ENCODE data around the gene FEM1C.

FEM1C gene

DNA sequence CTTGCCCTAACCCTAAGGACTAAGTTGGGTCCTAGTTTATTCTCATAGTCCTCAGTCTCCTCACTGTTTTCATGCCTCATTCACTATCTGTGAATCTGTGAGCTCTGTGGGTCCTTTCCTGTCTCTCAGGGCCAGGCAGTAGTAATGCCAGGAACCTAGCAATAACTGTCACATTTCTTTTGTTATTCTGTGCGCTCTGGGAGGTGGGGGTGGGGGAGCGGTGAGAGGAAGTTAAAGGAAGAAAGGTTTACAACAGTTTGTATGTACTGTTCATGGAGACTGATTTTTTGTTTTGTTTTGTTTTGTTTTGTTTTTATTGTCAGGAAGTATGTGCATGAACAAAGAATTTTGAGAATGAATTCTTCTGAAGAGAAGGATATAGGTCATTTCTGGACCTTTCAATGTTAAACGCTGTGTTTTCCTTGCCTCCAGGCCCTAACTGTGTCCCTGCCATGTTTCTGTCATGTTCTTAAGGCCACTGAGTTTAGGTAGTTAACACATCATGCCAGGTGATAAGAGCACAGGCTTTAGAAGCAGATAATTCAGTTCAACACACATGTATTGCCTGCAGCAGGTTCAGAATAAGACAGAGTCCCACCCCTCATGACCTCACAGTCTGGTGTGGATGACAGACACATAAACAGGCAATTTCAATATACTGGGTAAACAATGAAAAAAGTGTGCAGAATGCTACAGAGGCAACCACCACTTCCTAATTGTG, 13.3 kb upstream of the FEM1C start:
- H3K4me3 ChIP-seq (ENCODE audit: low read depth, low read length): no peak overlapping the region

DNA sequence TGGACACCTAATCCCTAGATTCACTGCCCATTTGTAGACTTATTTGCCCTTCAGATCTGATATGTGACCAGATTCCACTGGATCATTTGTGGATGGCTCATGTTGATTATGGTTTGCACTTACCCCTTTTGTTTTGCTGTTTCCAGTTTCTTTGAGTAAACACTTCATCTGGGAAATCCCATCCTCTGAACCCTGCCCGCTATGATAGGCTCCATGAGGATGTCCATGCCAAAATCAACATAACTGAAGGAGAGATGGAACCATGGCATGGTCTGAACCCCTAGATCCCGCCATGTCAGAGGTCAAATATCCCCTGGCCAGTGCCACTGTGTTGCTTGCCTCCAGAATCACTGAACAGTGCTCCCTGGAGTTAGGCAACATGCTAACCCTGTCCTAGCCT, 11.7 kb upstream of the FEM1C start:
- no peak overlapping the region for H3K4me3 ChIP-seq (ENCODE audit: low read depth, low read length)

DNA sequence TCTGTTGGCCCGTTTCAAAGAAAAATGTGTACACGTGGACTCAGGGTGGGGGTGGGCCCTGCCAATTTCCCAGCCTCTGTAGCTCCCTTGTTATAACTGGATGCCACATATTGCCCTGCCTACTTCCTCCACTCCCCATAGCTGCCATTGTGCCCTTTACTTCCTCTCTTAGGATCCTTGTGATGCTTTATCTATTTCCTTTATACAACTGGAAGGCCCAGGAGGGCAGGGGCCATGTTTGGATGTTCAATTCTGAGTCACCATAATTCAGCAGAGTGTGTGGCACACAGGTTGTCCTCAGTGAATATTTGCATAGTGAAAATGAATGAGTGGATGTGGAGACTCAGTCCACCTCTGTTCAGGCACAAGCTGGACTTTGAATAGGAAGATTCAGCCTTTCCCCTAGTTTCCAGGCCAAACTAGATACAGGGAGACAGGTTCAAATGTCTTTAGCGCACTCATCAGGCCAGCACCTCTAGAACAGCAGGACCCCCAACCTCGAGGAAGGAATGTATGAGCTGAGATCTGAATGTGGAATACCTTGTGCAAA, 10.6 kb upstream of the FEM1C start:
- H3K4me3 ChIP-seq (ENCODE audit: low read depth, low read length): no peak overlapping the region

DNA sequence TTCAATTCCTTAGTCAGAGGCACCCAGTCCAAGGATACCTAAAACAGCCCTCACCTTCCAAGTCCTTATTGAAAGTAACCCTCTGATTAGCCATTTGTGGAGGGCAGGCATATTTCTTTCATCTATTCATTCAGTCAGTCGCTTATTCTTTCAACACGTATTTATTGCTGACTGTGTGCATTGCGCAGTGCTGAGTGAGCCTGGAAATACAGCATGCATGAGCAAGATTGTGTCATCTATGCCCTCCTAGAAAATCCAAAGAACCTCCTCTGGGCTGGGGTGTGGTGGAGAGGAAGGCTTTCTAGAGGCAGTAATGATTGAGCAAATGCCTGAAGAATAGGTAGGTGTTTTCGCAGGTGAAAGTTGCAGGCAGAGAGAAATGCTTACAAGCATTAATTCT, 8.5 kb upstream of the FEM1C start:
- H3K4me3 ChIP-seq (ENCODE audit: low read depth, low read length): no peak overlapping the region

DNA sequence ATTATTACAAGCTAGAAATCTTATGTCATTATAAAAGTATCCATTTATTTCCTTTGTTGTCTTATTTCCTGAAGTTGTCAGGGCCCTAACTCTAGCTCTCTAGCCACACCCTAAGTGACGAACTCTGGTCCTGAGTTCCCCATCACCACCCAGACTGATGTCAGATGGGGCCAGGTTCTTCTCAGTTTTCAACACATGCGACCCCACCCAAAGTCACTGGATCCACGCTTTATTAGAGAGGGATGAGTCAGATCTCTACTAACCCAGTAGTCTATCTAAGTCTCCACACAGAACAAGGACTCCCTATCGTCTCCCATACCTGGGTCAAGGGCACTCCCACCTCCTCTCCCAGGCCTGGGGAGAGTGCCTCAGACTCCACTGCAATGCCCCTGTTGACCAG, 6.8 kb upstream of the FEM1C start:
- no peak overlapping the region for H3K4me3 ChIP-seq (ENCODE audit: low read depth, low read length)

DNA sequence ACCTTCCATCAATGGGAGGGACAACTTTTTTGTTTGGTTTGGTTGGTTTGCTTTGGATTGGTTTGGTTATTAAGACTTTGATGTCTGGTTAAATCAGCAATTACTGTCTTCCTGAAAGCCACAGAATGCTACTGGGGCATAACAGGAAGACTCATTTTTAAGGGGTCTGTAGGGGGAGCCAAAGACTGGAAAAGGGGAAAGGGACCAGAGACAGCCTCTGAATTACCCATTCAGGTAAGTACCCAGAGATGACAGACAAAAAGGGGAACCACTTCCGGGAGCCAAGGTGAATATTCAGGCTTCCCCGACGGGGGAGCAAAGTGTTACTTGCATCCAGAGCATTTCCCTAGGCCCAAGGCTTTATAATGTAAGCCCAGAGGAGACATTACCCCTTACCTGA, 4.6 kb upstream of the FEM1C start:
- no peak overlapping the region for H3K4me3 ChIP-seq (ENCODE audit: low read depth, low read length)

DNA sequence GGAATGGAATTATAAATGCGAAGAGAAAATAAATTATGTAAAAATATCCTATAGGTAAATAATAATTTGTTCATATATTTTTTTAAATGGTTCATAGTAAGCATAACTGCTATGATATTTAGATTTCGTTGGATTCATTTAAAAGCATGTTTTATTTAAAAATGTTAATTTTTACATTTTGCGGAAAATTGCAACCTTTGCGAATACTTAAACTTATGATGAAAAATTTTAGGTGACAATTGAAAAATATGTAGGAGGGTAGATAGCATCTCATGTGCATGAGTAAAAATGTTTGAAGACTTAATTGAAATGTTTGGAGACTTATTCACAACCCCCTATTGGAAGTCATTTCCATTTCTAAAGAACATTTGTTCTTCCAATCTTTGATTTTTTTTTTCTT, 4.1 kb upstream of the FEM1C start:
- no peak overlapping the region for H3K4me3 ChIP-seq (ENCODE audit: low read depth, low read length)

DNA sequence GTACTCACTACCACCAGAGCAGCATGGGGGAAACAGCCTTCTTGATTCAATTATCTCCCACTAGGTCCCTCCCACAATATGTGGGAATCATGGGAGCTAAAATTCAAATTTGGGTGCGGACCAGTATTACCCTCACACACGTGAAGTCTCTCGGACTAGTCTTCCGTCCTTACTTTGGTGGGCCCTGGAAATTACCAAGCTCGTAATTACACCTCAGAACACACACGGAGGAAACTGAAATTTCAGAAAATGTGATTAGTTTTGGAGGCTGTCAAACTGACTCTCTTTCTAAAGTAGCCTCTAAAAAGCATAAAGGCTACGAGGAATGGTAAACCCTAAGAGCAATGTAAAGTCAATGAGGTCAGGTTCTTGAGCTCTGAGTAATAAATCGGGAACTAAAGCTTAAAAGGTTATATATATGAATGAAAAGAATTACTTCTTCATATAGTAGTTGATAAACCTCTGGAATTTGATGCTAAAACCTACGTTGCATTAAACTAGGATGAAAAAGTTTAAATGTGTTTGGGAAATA, 842 bp upstream of the FEM1C start:
- H3K4me3 ChIP-seq (ENCODE audit: low read depth, low read length): no peak overlapping the region

DNA sequence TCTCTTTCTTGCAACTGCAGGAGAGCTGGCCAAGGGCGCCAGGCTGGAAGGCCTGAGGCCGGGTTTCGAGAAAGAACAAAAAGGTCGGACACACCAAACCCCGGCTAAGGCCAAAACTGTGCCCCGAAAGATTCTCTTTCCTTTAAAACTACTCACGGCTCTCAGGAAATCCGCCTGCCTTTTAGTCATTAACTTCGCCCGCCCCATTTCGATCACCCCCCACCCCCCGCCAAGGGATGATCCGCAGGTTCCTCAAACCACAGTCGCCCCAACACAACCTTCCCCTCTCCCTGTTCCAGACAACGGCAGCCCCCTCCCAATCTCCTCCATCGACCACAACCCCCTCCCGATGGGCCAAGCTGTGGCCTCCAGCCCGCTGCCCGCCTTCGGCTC, 536 bp downstream of the FEM1C start:
- H3K4me3 ChIP-seq (ENCODE audit: low read depth, low read length): peak overlapping the region; percentile 76

DNA sequence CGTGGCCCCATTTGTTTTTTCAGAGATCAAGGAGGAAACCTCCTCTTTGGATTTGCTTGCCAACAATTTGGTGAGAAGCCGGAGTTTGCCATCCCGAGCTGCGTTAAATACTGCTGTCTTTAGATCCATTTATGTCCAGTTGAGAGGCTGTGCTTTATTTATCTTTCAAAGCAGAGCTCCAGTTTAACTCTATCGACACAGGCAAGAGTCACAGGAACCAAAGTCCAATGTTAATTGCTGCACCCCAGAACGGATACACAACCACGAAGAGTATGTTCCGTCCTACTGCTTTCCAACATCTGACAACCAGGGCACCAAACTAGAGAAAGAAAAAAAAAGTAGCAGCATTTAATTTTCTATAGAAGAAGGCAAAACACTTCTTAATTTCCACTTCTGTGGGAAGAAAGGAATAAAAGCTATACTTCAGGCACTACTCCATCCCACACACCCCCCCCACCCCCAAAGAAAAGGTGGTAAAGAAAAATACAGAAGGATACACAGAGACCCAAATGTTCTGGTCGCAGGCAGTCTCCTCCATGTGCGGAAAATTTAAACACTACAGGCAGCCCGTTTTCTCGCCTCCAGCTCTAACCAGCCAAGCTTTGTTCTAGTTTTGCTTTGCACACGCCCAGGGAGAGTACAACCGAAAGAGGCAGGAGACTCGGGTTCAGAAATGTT, 1.1 kb downstream of the FEM1C start:
- H3K4me3 ChIP-seq (ENCODE audit: low read depth, low read length): peak overlapping the region; percentile 76

DNA sequence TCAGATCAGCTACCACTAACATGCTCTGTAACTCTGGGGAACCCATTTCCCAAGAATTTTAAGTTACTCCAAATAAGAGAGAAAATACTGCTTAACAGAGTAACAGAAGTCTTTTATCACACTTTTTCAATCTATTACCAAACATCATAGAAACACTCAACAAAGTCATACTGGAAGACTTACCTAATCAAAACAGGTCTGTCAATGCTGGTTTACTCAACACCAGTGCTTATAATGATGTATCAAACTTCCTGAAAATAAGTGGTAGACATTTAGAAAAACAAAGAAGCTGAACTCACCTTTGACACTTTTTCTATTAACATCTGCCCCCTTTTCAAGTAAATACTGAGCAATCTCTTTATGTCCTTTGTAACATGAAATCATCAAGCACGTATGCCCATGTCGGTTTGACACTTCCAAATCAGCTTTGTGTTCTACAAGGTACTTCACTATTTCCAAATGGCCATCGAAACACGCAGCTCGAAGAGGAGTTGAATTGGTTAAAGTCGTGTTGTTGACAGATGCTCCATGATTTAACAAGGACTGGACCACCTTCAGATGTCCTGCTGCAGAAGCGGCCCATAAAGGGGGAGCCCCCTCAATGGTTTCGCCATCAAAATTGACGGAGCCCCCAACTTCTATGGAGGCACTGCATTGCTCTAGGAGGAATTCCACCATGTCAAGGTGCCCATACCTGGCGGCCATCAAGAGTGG, 1.8 kb downstream of the FEM1C start:
- H3K4me3 ChIP-seq (ENCODE audit: low read depth, low read length): peak overlapping the region; percentile 76

DNA sequence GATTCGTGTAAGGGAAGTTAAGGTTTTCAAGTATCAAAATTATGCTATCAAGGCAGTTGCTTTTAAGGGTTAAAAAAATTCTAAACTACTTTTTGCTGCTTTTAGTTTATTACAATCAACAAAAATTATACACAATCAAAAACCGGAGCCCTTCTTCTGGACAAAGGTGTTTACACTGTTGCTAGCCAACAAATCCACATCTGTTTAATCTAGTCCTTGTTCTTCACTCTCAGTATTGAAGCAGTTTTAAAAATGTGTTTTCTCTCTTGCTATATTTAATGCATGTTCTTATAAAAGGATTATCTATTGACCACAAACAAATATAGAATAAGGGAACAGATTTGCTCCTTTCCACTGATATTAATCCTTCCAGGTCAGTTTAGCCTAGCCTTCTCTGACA, 2.5 kb downstream of the FEM1C start:
- H3K4me3 ChIP-seq (ENCODE audit: low read depth, low read length): peak overlapping the region; percentile 76

DNA sequence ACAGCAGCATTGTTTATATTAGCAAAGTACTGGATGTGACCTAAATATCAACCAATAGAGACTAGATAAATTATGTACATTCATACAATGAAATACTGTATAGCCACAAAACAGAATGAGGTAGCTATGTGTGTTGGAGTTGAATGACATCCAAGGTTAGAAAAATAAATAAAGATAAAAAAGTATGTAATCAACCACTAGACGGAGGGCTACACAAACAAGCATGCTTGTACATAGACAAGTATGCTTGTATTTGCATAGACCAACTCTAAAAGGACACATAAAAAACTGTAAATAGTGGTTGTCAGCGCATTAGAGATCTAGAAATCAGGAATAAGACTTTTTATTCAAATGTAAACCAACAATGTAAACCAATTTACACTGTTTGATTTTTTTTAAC, 3.0 kb downstream of the FEM1C start:
- peak overlapping the region; percentile 10 for H3K4me3 ChIP-seq (ENCODE audit: low read depth, low read length)

DNA sequence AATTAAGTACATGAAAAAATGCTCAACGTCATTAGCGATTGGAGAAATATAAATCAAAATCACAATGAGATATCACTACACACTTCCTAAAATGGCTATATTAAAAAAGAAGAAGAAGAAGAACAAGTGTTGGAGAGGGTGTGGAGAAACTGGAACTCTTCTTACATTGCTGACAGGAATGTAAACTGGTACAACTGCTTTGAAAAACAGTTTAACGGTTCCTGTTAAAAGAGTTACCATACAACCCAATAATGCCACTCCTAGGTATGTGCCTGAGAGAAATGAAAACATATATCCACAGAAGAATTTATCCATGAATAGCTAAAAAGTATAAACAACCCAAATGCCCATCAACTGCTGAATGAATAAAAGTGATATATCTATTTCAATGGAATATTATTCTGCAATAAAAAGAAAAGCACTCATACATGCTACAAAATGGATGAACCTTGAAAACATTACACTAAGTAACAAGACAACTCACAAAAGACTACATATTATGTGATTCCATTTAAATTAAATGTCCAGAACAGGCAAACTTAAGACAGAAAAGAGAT, 9.0 kb downstream of the FEM1C start:
- no peak overlapping the region for H3K4me3 ChIP-seq (ENCODE audit: low read depth, low read length)

DNA sequence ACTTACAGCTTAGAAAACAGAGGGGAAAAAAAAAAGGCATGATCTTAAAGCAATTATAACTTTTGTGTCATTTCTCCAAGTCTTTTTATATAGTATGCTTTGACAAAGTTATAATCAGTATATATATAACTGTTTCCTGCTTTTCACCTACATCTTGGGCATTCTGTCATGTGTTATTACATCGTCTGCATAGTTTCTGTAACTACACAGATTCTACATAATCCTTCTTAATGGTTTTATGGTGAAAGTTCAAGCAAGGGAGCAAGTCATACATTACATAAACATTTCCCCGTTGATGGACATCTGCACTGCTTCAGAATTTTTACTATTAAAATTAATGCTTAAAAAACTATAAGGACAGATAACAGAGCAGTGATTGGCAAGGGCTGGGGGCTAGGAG, 12.1 kb downstream of the FEM1C start:
- no peak overlapping the region for H3K4me3 ChIP-seq (ENCODE audit: low read depth, low read length)

DNA sequence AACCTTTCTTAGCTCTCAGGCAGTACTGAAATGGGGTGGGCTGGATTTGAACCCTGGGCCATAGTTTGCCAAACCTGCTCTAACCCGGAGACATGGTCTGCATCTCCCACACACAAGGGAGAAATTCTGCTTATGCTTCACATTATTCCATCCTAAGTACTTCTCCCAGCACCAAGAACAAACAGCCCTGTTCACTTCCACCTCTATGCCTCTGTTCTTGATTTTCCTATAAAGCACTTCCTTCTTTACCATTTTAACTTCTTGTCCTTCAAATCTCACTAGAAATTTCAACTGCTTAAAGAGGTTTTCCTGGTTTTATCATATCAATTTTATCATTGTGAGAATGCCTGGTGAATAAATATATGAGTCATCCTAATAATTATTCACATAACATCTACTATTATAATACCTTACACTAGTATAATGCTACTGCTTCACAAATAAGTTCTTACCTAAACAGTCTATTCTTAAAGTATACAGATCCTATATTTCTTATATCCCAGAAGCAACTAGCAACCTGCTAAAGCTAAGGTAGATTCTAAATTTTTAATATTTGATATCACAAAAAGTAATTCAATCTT, 12.7 kb downstream of the FEM1C start:
- H3K4me3 ChIP-seq (ENCODE audit: low read depth, low read length): no peak overlapping the region

DNA sequence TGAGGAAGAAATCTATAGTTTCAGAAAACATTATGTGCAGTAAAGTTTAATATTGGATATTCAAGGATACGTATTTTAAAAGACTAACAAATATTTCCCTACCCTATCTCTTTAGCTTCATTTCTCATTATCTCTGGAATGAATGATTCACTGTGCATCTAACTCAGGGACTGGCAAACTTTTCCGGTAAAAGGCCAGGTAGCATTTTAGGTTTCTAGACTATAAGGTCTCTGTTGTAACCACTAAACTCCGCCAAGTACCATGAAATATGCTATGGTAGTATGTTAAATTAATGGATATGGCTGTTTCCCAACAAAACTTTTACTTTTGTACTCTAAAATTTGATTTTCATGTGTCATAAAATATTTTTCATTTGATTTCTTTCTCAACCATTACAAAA, 13.2 kb downstream of the FEM1C start:
- no peak overlapping the region for H3K4me3 ChIP-seq (ENCODE audit: low read depth, low read length)

DNA sequence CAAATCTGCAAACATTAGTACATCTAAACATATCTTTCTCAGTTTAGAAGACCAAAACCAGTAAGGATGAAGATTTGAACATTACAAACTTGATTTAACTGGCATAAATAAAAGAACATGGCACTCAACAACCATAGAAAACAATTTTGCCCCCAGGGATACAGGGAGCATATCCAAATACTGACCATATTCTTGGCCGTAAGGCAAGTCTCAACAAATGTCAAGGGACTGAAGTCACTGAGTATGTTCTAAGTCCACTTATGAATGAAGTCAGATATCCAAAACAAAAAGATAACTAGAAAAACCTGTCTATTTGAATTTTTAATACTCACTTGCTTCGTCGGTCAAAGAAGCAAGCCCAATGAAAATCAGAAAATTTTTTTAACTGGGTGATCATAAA, 14.1 kb downstream of the FEM1C start:
- H3K4me3 ChIP-seq (ENCODE audit: low read depth, low read length): no peak overlapping the region

DNA sequence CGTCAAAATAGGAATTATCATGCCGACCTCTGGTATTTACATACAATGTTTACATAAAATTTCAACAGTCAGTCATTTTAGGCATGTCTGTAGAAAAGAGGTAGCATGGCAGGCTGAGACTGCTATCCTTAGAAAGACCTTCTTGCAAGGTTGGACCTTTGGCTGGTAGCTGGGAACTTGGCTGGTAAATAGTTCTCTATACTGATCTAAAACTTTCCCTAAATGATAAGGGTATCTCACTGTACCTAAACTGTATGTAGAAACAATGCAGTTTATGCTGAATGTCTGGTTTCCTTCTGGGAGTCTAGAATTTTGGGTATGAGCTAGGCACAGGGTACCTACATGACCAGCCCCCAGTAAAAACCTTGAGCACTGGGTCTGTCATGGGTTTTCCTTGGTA, 18.0 kb downstream of the FEM1C start:
- H3K4me3 ChIP-seq (ENCODE audit: low read depth, low read length): no peak overlapping the region

DNA sequence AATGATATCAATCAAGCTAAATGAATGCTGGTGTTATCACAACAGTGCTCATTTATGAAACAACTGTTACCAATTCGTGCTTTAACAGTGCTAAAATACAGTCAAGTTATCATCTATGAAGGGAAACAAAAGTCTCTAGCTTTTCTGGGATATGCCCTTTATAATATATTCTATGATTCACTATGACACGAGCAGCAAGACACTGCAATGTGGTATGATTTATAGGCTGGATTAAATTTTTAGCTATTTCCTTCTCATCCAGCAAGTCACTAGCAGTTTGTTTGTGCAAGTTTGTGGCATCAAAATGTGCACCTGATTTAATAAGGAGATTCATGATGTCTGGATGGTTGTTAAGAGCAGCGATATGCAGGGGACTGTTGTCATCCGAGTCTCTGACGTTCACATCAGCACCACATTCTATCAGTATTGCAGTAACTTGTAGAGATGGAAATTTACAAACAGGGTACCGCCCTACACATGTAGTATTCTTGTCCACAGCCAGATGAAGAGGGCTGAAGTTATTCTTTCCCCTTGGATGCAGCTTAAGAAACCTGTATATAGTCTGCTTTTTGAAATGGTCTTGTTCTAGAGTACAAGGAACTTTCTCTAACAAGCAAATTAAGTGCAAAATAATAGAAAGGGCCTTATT, 20.3 kb downstream of the FEM1C start:
- no peak overlapping the region for H3K4me3 ChIP-seq (ENCODE audit: low read depth, low read length)

Measured in iPS-11a (cell line).